Measurements from ENCODE around the gene RGPD8. TPM values are rescaled to one million over a fixed set of nuclear protein-coding genes. Genes with fewer than 3 reads are reported as not detected.
"Not testable (repeated sequence)": the region's sequence is repeated elsewhere in the genome, so short reads cannot be mapped to it uniquely, and the experiment has no call there.

The RGPD8 gene
- total and polyA plus RNA-seq, 2 of the 13 experiments (the other 11 are each of a cell fraction or from before 2014, with no cell fraction given), result 2.3 to 12.8 TPM

DNA sequence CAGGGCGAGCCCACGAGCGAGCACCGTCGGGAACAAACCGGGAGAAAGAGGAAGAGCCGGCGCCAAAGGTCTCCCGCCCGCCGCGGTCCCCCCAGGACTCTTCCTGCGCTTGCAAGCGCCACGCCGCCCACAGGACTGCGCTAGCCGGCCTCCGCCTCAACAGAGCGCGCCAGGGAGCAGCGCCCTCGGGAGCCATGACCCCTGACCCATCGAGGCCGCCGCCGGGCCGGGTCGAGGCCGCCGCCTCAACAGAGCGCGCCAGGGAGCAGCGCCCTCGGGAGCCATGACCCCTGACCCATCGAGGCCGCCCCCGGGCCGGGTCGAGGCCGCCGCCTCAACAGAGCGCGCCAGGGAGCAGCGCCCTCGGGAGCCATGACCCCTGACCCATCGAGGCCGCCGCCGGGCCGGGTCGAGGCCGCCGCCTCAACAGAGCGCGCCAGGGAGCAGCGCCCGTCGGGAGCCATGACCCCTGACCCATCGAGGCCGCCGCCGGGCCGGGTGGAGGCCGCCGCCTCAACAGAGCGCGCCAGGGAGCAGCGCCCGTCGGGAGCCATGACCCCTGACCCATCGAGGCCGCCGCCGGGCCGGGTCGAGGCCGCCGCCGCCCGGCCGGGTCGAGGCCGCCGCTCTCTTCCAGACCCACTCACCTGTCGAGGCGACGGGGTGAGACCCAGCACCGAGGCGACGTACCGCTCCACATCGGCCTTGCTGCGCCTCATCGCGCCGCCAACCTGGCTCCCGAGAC lies 538 bp downstream of the RGPD8 start (continued):
- TF ChIP-seq TAF1 (CRISPR knock-in tag; IDR thresholded peaks at IDR 0.05), result 0 out of 2 replicates have a peak, but pooled peaks have one; percentile 35
- peak; percentile 39; the same call in 1 of the 2 replicates for TF ChIP-seq FOXC1 (CRISPR knock-in tag; IDR thresholded peaks at IDR 0.05; ENCODE audit: borderline replicate concordance)
- TF ChIP-seq, protein P1, sequence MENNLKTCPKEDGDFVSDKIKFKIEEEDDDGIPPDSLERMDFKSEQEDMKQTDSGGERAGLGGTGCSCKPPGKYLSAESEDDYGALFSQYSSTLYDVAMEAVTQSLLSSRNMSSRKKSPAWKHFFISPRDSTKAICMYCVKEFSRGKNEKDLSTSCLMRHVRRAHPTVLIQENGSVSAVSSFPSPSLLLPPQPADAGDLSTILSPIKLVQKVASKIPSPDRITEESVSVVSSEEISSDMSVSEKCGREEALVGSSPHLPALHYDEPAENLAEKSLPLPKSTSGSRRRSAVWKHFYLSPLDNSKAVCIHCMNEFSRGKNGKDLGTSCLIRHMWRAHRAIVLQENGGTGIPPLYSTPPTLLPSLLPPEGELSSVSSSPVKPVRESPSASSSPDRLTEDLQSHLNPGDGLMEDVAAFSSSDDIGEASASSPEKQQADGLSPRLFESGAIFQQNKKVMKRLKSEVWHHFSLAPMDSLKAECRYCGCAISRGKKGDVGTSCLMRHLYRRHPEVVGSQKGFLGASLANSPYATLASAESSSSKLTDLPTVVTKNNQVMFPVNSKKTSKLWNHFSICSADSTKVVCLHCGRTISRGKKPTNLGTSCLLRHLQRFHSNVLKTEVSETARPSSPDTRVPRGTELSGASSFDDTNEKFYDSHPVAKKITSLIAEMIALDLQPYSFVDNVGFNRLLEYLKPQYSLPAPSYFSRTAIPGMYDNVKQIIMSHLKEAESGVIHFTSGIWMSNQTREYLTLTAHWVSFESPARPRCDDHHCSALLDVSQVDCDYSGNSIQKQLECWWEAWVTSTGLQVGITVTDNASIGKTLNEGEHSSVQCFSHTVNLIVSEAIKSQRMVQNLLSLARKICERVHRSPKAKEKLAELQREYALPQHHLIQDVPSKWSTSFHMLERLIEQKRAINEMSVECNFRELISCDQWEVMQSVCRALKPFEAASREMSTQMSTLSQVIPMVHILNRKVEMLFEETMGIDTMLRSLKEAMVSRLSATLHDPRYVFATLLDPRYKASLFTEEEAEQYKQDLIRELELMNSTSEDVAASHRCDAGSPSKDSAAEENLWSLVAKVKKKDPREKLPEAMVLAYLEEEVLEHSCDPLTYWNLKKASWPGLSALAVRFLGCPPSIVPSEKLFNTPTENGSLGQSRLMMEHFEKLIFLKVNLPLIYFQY (CRISPR knock-in tag; IDR thresholded peaks at IDR 0.05; ENCODE audit: borderline replicate concordance), result peak; percentile 50; the same call in 1 of the 2 replicates
- peak; percentile 65 for TF ChIP-seq SAP130 (CRISPR knock-in tag; IDR thresholded peaks at IDR 0.05; ENCODE audit: low read depth)
- TF ChIP-seq HOXA3 (CRISPR knock-in tag; IDR thresholded peaks at IDR 0.05), result peak; percentile 49

DNA sequence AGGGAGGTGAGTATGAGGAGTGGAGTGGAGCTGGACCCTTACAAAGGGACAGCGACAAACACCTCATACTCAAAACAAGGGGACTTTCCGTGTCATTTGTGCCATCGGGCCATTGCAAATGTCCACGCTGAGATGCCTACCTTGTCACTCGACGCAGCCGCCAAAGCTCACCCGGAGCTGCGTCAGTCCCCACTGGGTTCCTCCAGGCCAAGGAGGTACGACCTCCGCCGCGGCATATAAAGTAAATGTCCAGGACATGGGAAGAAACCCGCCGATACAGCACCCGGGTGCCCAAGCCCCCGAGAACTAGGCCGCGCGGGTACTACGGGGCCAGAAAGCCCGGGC lies 1.1 kb downstream of the RGPD8 start:
- FAIRE-seq; ATAC-seq; H2AFZ ChIP-seq (ENCODE audit: low read length); H4K20me1 ChIP-seq (ENCODE audit: insufficient read depth, low read length); H3K79me2 ChIP-seq (ENCODE audit: insufficient read depth, low read length); H3K9me3 ChIP-seq (ENCODE audit: low read length); POLR2A ChIA-PET; DNase-seq (ENCODE audit: low spot score); intact Hi-C loops (cut with micrococcal nuclease; ENCODE audit: unreplicated experiment); H3K36me3 ChIP-seq (replicated peaks in 1 of 2; ENCODE audit: control insufficient read depth in 1 of 2, insufficient read depth in 2 of 2, low read length in 2 of 2); BruUV-seq (replicated peaks): not testable (repeated sequence)
- H3K27ac ChIP-seq (ENCODE audit: extremely low read length, insufficient read depth, low read length), result peak overlapping the region; percentile 52
- CTCF ChIA-PET (ENCODE audit: low intra/inter-chr PET ratio, low total read pairs), result interaction anchor here (3.0 kb wide), 1 partner anchor 173 kb away, joined by 18 read pairs; no protein-coding TSS in a partner anchor
- TF ChIP-seq ZKSCAN5 (CRISPR knock-in tag; IDR thresholded peaks at IDR 0.05), result peak; percentile 85
- TF ChIP-seq GATAD2A (CRISPR knock-in tag; IDR thresholded peaks at IDR 0.05), result 0 out of 2 replicates have a peak, but pooled peaks have one; percentile 5
- peak overlapping the region; percentile 67 for H3K4me2 ChIP-seq (ENCODE audit: low read depth, low read length)
- peak overlapping the region; percentile 67 for H3K9ac ChIP-seq (ENCODE audit: insufficient read depth, low read depth, low read length)
- in situ Hi-C loops (cut with HindIII; ENCODE audit: extremely low pct_ligation_motif_present, low pct_unique_long_range_greater_than_20kb), result loop anchor here (10.0 to 25.0 kb wide), 2 partner anchors 170 to 308 kb away; partner anchors contain the start of gene ZC3H8
- H3K4me1 ChIP-seq (ENCODE audit: insufficient read depth, low read length), result peaks cover 28% of the 10 kb centered on the region
- peak overlapping the region; percentile 66 to 72 (median 70); a peak in 5 of 6 replicates for H3K4me3 ChIP-seq (replicated peaks in 1 of 3; ENCODE audit: insufficient read depth in 1 of 3, low read depth in 2 of 3, low read length in 3 of 3)
- 47% methylated on average over 21 of the region's 22 CpGs for WGBS (ENCODE audit: low lambda C conversion rate)
- peaks cover 0 to 11% of the 10 kb centered on the region in 2 experiments; a peak in 1 of 5 replicates for H3K27me3 ChIP-seq (ENCODE audit: control insufficient read depth in 1 of 2, insufficient read depth in 2 of 2, low read length in 2 of 2)

All from HepG2 (cell line).